ENCODE measurements around the gene CXXC5.

The CXXC5 gene

GRCh38 chr5:139642213-139642612 is 5.9 kb upstream of the CXXC5 start:
- Histone ChIP-seq H4K20me1 (ENCODE audit: insufficient read depth, low read length) (peaks cover 13% of the 10 kb centered on the region; the same call in 1 of the 2 replicates), H3K36me3 (ENCODE audit: insufficient read depth, low read length) (no peaks in the 10 kb centered on the region), H3K4me3 (ENCODE audit: low read depth in 1 of 2, low read length in 2 of 2) (no peak overlapping the region), H3K9ac (ENCODE audit: low read depth, low read length) (no peak overlapping the region), H3K27ac (ENCODE audit: low read length) (no peak overlapping the region), H3K9me3 (ENCODE audit: insufficient read depth, low read length, severe bottlenecking) (no peaks in the 10 kb centered on the region), H2AFZ (ENCODE audit: low read depth, low read length) (no peak overlapping the region), H3K4me1 (ENCODE audit: insufficient read depth, low read length) (peaks cover 9% of the 10 kb centered on the region), H3K4me2 (ENCODE audit: insufficient read depth, low read length) (no peak overlapping the region), H3K27me3 (ENCODE audit: insufficient read depth, low read length, poor library complexity) (no peaks in the 10 kb centered on the region), H3K79me2 (ENCODE audit: insufficient read depth, low read length) (no peaks in the 10 kb centered on the region)
- no peak for TF ChIP-seq CTCF (IDR thresholded peaks at IDR 0.05; ENCODE audit: borderline replicate concordance, extremely low read depth, low read length, poor library complexity, severe bottlenecking)
- TF ChIP-seq EZH2 (IDR thresholded peaks at IDR 0.05; ENCODE audit: borderline replicate concordance, low read depth, low read length, severe bottlenecking), result no peak
- ATAC-seq (ENCODE audit: insufficient read depth, low read depth), result no peak
- DNase-seq, result no peak

GRCh38 chr5:139642891-139643871 is 5.0 kb upstream of the CXXC5 start:
- no peak overlapping the region for H2AFZ ChIP-seq (ENCODE audit: low read depth, low read length)
- H3K9ac ChIP-seq (ENCODE audit: low read depth, low read length), result no peak overlapping the region
- ATAC-seq (ENCODE audit: insufficient read depth, low read depth) (no peak), DNase-seq (no peak)
- no peak overlapping the region for H3K4me2 ChIP-seq (ENCODE audit: insufficient read depth, low read length)
- H3K4me1 ChIP-seq (ENCODE audit: insufficient read depth, low read length), result peaks cover 15% of the 10 kb centered on the region
- H3K4me3 ChIP-seq (ENCODE audit: low read depth in 1 of 2, low read length in 2 of 2), result no peak overlapping the region
- no peak overlapping the region for H3K27ac ChIP-seq (ENCODE audit: low read length)
- no peaks in the 10 kb centered on the region for H3K9me3 ChIP-seq (ENCODE audit: insufficient read depth, low read length, severe bottlenecking)
- TF ChIP-seq CTCF (IDR thresholded peaks at IDR 0.05; ENCODE audit: borderline replicate concordance, extremely low read depth, low read length, poor library complexity, severe bottlenecking) (no peak), EZH2 (IDR thresholded peaks at IDR 0.05; ENCODE audit: borderline replicate concordance, low read depth, low read length, severe bottlenecking) (no peak)
- peaks cover 2% of the 10 kb centered on the region for H3K27me3 ChIP-seq (ENCODE audit: insufficient read depth, low read length, poor library complexity)
- H4K20me1 ChIP-seq (ENCODE audit: insufficient read depth, low read length), result peaks cover 13% of the 10 kb centered on the region; the same call in 1 of the 2 replicates
- no peaks in the 10 kb centered on the region for H3K36me3 ChIP-seq (ENCODE audit: insufficient read depth, low read length)
- H3K79me2 ChIP-seq (ENCODE audit: insufficient read depth, low read length), result no peaks in the 10 kb centered on the region

- Histone ChIP-seq H3K79me2 (ENCODE audit: insufficient read depth, low read length) (peaks cover 5% of the 10 kb centered on the region), H4K20me1 (ENCODE audit: insufficient read depth, low read length) (peaks cover 13% of the 10 kb centered on the region; the same call in 1 of the 2 replicates), H3K36me3 (ENCODE audit: insufficient read depth, low read length) (no peaks in the 10 kb centered on the region), H3K9ac (ENCODE audit: low read depth, low read length) (no peak overlapping the region), H2AFZ (ENCODE audit: low read depth, low read length) (no peak overlapping the region), H3K4me3 (ENCODE audit: low read depth in 1 of 2, low read length in 2 of 2) (no peak overlapping the region), H3K9me3 (ENCODE audit: insufficient read depth, low read length, severe bottlenecking) (no peaks in the 10 kb centered on the region), H3K4me2 (ENCODE audit: insufficient read depth, low read length) (no peak overlapping the region), H3K27me3 (ENCODE audit: insufficient read depth, low read length, poor library complexity) (peaks cover 6% of the 10 kb centered on the region), H3K27ac (ENCODE audit: low read length) (no peak overlapping the region), H3K4me1 (ENCODE audit: insufficient read depth, low read length) (peaks cover 11% of the 10 kb centered on the region)
- TF ChIP-seq EZH2 (IDR thresholded peaks at IDR 0.05; ENCODE audit: borderline replicate concordance, low read depth, low read length, severe bottlenecking) (no peak), CTCF (IDR thresholded peaks at IDR 0.05; ENCODE audit: borderline replicate concordance, extremely low read depth, low read length, poor library complexity, severe bottlenecking) (no peak)
- no peak for DNase-seq
- no peak for ATAC-seq (ENCODE audit: insufficient read depth, low read depth)
Observed at GRCh38 chr5:139644001-139644456, 4.1 kb upstream of the CXXC5 start.

Measured in DND-41 (cell line).